ENCODE data around the gene TARS3.

TARS3 gene

GRCh38 chr15:101615986-101616848 lies 108.1 kb downstream of the TARS3 start:
- Histone ChIP-seq H3K4me3 (ENCODE audit: low read depth, low read length) (no peak overlapping the region), H3K27me3 (ENCODE audit: insufficient read depth, low read depth, severe bottlenecking) (no peaks in the 10 kb centered on the region), H3K9me3 (ENCODE audit: severe bottlenecking) (no peaks in the 10 kb centered on the region), H3K36me3 (no peaks in the 10 kb centered on the region), H3K27ac (no peak overlapping the region)
- DNase-seq = peak; percentile 35
- TF ChIP-seq CTCF (IDR thresholded peaks at IDR 0.05; ENCODE audit: low read depth, low read length) = no peak

- Histone ChIP-seq H3K27ac (no peak overlapping the region), H3K4me3 (ENCODE audit: low read depth, low read length) (no peak overlapping the region), H3K36me3 (no peaks in the 10 kb centered on the region), H3K27me3 (ENCODE audit: insufficient read depth, low read depth, severe bottlenecking) (no peaks in the 10 kb centered on the region), H3K9me3 (ENCODE audit: severe bottlenecking) (no peaks in the 10 kb centered on the region)
- no peak for DNase-seq
- no peak for TF ChIP-seq CTCF (IDR thresholded peaks at IDR 0.05; ENCODE audit: low read depth, low read length)
Measured at GRCh38 chr15:101615414-101615985, 108.8 kb downstream of the TARS3 start.

- no peaks in the 10 kb centered on the region for H3K9me3 ChIP-seq (ENCODE audit: severe bottlenecking)
- H3K27ac ChIP-seq = no peak overlapping the region
- DNase-seq = no peak
- H3K4me3 ChIP-seq (ENCODE audit: low read depth, low read length) = no peak overlapping the region
- no peaks in the 10 kb centered on the region for H3K36me3 ChIP-seq
- no peak for TF ChIP-seq CTCF (IDR thresholded peaks at IDR 0.05; ENCODE audit: low read depth, low read length)
- H3K27me3 ChIP-seq (ENCODE audit: insufficient read depth, low read depth, severe bottlenecking) = no peaks in the 10 kb centered on the region
Measured at GRCh38 chr15:101614761-101615160, 109.5 kb downstream of the TARS3 start.

- H3K27ac ChIP-seq = no peak overlapping the region
- no peak for TF ChIP-seq CTCF (IDR thresholded peaks at IDR 0.05; ENCODE audit: low read depth, low read length)
- DNase-seq = no peak
- no peaks in the 10 kb centered on the region for H3K27me3 ChIP-seq (ENCODE audit: insufficient read depth, low read depth, severe bottlenecking)
- no peak overlapping the region for H3K4me3 ChIP-seq (ENCODE audit: low read depth, low read length)
- H3K36me3 ChIP-seq = no peaks in the 10 kb centered on the region
- no peaks in the 10 kb centered on the region for H3K9me3 ChIP-seq (ENCODE audit: severe bottlenecking)
Measured at GRCh38 chr15:101614001-101614585, 110.2 kb downstream of the TARS3 start.

- TF ChIP-seq CTCF (IDR thresholded peaks at IDR 0.05; ENCODE audit: low read depth, low read length) = no peak
- Histone ChIP-seq H3K4me3 (ENCODE audit: low read depth, low read length) (no peak overlapping the region), H3K27ac (no peak overlapping the region), H3K9me3 (ENCODE audit: severe bottlenecking) (no peaks in the 10 kb centered on the region), H3K27me3 (ENCODE audit: insufficient read depth, low read depth, severe bottlenecking) (no peaks in the 10 kb centered on the region), H3K36me3 (no peaks in the 10 kb centered on the region)
- peak; percentile 74 for DNase-seq
Measured at GRCh38 chr15:101613130-101614000, 110.9 kb downstream of the TARS3 start.

Data from WERI-Rb-1 (cell line).